ENCODE measurements around the gene COPG1. TPM values are rescaled to one million over a fixed set of nuclear protein-coding genes. Genes with fewer than 3 reads are reported as not detected.
A peak's percentile ranks its signal among the peaks of the same experiment; 100 is the strongest.

Gene COPG1, protein sequence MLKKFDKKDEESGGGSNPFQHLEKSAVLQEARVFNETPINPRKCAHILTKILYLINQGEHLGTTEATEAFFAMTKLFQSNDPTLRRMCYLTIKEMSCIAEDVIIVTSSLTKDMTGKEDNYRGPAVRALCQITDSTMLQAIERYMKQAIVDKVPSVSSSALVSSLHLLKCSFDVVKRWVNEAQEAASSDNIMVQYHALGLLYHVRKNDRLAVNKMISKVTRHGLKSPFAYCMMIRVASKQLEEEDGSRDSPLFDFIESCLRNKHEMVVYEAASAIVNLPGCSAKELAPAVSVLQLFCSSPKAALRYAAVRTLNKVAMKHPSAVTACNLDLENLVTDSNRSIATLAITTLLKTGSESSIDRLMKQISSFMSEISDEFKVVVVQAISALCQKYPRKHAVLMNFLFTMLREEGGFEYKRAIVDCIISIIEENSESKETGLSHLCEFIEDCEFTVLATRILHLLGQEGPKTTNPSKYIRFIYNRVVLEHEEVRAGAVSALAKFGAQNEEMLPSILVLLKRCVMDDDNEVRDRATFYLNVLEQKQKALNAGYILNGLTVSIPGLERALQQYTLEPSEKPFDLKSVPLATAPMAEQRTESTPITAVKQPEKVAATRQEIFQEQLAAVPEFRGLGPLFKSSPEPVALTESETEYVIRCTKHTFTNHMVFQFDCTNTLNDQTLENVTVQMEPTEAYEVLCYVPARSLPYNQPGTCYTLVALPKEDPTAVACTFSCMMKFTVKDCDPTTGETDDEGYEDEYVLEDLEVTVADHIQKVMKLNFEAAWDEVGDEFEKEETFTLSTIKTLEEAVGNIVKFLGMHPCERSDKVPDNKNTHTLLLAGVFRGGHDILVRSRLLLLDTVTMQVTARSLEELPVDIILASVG
- total RNA-seq: 10 to 100 TPM; 55.6 to 89.1 (median 70.4) TPM

- Histone ChIP-seq H3K27me3 (no peaks in the 10 kb centered on the region), H3K27ac (replicated peaks in 1 of 4) (peak within 1 kb of the TSS; percentile 82 to 86 (median 84)), H3K4me1 (peaks cover 24 to 65% (median 48%) of the 10 kb centered on the region in 4 donors), H3K4me3 (peak within 1 kb of the TSS; percentile 82 to 93 (median 88)), H3K9me3 (no peaks in the 10 kb centered on the region), H3K36me3 (peaks cover 22 to 33% (median 31%) of the 10 kb centered on the region in 4 donors)
- 0% methylated on average over 15 of the region's 48 CpGs for WGBS
- intact Hi-C loops (cut with DNase I): loop anchor here (5.0 kb wide), 2 partner anchors 67 to 197 kb away; partner anchors contain the start of gene CNBP
- DNase-seq (ENCODE audit: extremely low spot score): peak; percentile 97
- no peak for TF ChIP-seq EP300 (IDR thresholded peaks at IDR 0.05)
- peak; percentile 98 to 99 for TF ChIP-seq POLR2AphosphoS5 (IDR thresholded peaks at IDR 0.05)
- TF ChIP-seq POLR2A (IDR thresholded peaks at IDR 0.05; ENCODE audit: low read depth): peak; percentile 90
- TF ChIP-seq, protein P1, sequence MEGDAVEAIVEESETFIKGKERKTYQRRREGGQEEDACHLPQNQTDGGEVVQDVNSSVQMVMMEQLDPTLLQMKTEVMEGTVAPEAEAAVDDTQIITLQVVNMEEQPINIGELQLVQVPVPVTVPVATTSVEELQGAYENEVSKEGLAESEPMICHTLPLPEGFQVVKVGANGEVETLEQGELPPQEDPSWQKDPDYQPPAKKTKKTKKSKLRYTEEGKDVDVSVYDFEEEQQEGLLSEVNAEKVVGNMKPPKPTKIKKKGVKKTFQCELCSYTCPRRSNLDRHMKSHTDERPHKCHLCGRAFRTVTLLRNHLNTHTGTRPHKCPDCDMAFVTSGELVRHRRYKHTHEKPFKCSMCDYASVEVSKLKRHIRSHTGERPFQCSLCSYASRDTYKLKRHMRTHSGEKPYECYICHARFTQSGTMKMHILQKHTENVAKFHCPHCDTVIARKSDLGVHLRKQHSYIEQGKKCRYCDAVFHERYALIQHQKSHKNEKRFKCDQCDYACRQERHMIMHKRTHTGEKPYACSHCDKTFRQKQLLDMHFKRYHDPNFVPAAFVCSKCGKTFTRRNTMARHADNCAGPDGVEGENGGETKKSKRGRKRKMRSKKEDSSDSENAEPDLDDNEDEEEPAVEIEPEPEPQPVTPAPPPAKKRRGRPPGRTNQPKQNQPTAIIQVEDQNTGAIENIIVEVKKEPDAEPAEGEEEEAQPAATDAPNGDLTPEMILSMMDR (IDR thresholded peaks at IDR 0.05): no peak
These were observed at the start of gene COPG1 for GRCh38 chr3:129249284-129250065. TSS of gene COPG1 (plus strand) at chr3:129249606. CDS start at chr3:129249710, 104 bp downstream.

DNA sequence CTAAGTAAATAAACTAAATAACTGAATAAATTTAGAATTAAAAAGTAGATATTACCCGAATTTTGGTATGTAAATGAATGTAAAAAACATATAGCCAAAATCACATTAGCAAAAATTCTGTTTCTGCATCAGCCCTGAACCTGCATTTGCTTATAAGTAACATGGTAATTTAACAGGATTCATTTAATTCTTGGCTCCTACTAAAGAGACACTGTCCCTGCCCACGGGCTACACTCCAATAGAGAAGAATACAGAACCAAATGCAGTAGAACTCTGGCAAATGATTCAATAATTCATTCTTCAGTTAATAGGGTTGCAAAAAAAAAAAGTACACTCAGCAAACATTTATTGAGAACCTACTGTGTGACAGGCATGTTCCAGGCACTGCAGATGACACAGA, 44.9 kb upstream of the COPG1 start:
- H3K4me3 ChIP-seq: no peak overlapping the region
- no peak overlapping the region for H3K27ac ChIP-seq (replicated peaks in 1 of 4)
- H3K4me1 ChIP-seq: peaks cover 0 to 17% (median 11%) of the 10 kb centered on the region in 4 donors
- WGBS: 78% methylated on average over 2 of the region's 2 CpGs
- no peaks in the 10 kb centered on the region for H3K27me3 ChIP-seq
- H3K36me3 ChIP-seq: no peaks in the 10 kb centered on the region
- intact Hi-C loops (cut with DNase I): no loop called here
- TF ChIP-seq, protein P1 (IDR thresholded peaks at IDR 0.05): no peak
- TF ChIP-seq POLR2A (IDR thresholded peaks at IDR 0.05; ENCODE audit: low read depth) (no peak), POLR2AphosphoS5 (IDR thresholded peaks at IDR 0.05) (no peak), EP300 (IDR thresholded peaks at IDR 0.05) (no peak)
- DNase-seq (ENCODE audit: extremely low spot score): no peak
- no peaks in the 10 kb centered on the region for H3K9me3 ChIP-seq

- no peaks in the 10 kb centered on the region for H3K9me3 ChIP-seq
- intact Hi-C loops (cut with DNase I): no loop called here
These were observed 44.1 kb upstream of the COPG1 start for GRCh38 chr3:129205109-129205832.

DNA sequence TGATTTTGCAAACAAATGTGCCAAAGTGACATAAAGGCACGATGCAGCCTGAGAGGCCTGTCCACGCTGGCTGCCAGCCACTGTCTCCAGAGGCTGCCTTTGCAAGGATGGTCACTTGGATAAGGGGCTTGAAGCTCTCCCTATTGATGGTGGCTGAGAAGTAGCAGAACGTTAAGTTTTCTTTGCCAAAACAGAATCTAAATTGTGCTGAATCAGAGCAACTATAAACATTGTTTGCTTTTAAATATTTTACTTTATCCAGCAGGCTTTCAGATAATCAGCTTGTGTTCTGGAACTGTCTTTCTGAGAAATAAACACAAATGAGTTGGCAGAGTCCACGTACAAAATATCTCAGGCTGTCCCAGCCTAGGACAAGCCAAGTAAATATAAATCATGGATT, 41.9 kb upstream of the COPG1 start:
- WGBS: 60% methylated on average over 4 of the region's 4 CpGs
- TF ChIP-seq, protein P1 (IDR thresholded peaks at IDR 0.05): no peak
- TF ChIP-seq EP300 (IDR thresholded peaks at IDR 0.05) (no peak), POLR2A (IDR thresholded peaks at IDR 0.05; ENCODE audit: low read depth) (no peak), POLR2AphosphoS5 (IDR thresholded peaks at IDR 0.05) (no peak)
- intact Hi-C loops (cut with DNase I): no loop called here
- Histone ChIP-seq H3K4me3 (no peak overlapping the region), H3K27me3 (no peaks in the 10 kb centered on the region), H3K27ac (replicated peaks in 1 of 4) (peak overlapping the region in 3 of 4 donors; percentile 11 to 34 (median 25)), H3K9me3 (no peaks in the 10 kb centered on the region), H3K36me3 (no peaks in the 10 kb centered on the region), H3K4me1 (peaks cover 10 to 30% (median 24%) of the 10 kb centered on the region in 4 donors)
- no peak for DNase-seq (ENCODE audit: extremely low spot score)

More at GRCh38 chr3:129205109-129205832, 44.1 kb upstream of the COPG1 start:
- WGBS: 87% methylated on average over 8 of the region's 8 CpGs
- no peak overlapping the region for H3K27ac ChIP-seq (replicated peaks in 1 of 4)
- no peak overlapping the region for H3K4me3 ChIP-seq
- no peaks in the 10 kb centered on the region for H3K36me3 ChIP-seq
- no peak for DNase-seq (ENCODE audit: extremely low spot score)
- peaks cover 0 to 17% (median 11%) of the 10 kb centered on the region in 4 donors for H3K4me1 ChIP-seq
- no peaks in the 10 kb centered on the region for H3K27me3 ChIP-seq
- no peak for TF ChIP-seq EP300 (IDR thresholded peaks at IDR 0.05)
